Measurements from ENCODE around the gene ZEB2. TPM values are rescaled to one million over a fixed set of nuclear protein-coding genes. Genes with fewer than 3 reads are reported as not detected.

The ZEB2 gene
- total RNA-seq, 1 experiment from 2014 or later, result 1.2 TPM

- H3K23me2 ChIP-seq (ENCODE audit: insufficient read length, low read depth, low read length, poor library complexity, severe bottlenecking), result no peaks in the 10 kb centered on the region
- Mint-ChIP-seq H3K27me3 (ENCODE audit: low read depth) (peaks cover 25% of the 10 kb centered on the region), H3K27ac (no peak overlapping the region), H3K4me1 (peaks cover 42 to 53% of the 10 kb centered on the region in 2 experiments), H3K36me3 (ENCODE audit: insufficient read depth in 1 of 3, low read depth in 3 of 3) (no peaks in the 10 kb centered on the region), H3K4me3 (no peak overlapping the region), H3K9me3 (no peaks in the 10 kb centered on the region)
- H3K27ac ChIP-seq (ENCODE audit: insufficient read length, low read depth, low read length), result no peak overlapping the region
- H3K27me3 ChIP-seq (ENCODE audit: insufficient read depth, low read length), result no peaks in the 10 kb centered on the region
- H4K20me1 ChIP-seq (ENCODE audit: control insufficient read depth, insufficient read depth, insufficient read length), result no peaks in the 10 kb centered on the region
- no peak overlapping the region for H3K23ac ChIP-seq (ENCODE audit: insufficient read length, low read depth, low read length)
- H3T11ph ChIP-seq (ENCODE audit: low read length), result no peak overlapping the region
- no peak overlapping the region for H3K9ac ChIP-seq (ENCODE audit: extremely low read depth, insufficient read length, low read length)
- H3K4ac ChIP-seq (ENCODE audit: low read depth, low read length), result no peak overlapping the region
- H2BK12ac ChIP-seq (ENCODE audit: insufficient read length, low read depth, low read length), result no peak overlapping the region
- H2AK5ac ChIP-seq (ENCODE audit: insufficient read length, low read length), result no peak overlapping the region
- no CpG with 5 or more reads among the region's 5 CpGs for WGBS (ENCODE audit: extremely low coverage, insufficient read length, low lambda C conversion rate)
- no peak overlapping the region for H2BK120ac ChIP-seq (ENCODE audit: low read depth, low read length, poor library complexity, severe bottlenecking)
- DNase-seq, result no peak
- H3K79me2 ChIP-seq (ENCODE audit: insufficient read depth, low read length), result no peaks in the 10 kb centered on the region
- no peak overlapping the region for H3K14ac ChIP-seq (ENCODE audit: insufficient read depth, low read length)
- H3K56ac ChIP-seq (ENCODE audit: insufficient read length, low read depth, low read length), result no peak overlapping the region
- H3K4me2 ChIP-seq (ENCODE audit: insufficient read depth, insufficient read length, low read length), result no peak overlapping the region
- H4K5ac ChIP-seq (ENCODE audit: insufficient read length, low read depth, low read length), result no peak overlapping the region
- H3K79me1 ChIP-seq (ENCODE audit: insufficient read depth, low read depth, low read length, poor library complexity, severe bottlenecking), result no peaks in the 10 kb centered on the region
- H3K18ac ChIP-seq (ENCODE audit: insufficient read length, low read depth, low read length), result no peak overlapping the region
- H3K4me1 ChIP-seq (ENCODE audit: insufficient read depth, low read length), result peaks cover 2% of the 10 kb centered on the region; the same call in 1 of the 2 replicates
- H2BK15ac ChIP-seq (ENCODE audit: low read depth, low read length), result no peak overlapping the region
- H2BK5ac ChIP-seq (ENCODE audit: insufficient read length, low read length), result no peak overlapping the region
- TF ChIP-seq CTCF (conservative IDR thresholded peaks at IDR 0.05), result no peak
- H4K8ac ChIP-seq (replicated peaks; ENCODE audit: insufficient read length, low read depth, low read length), result no peak overlapping the region
- no peak overlapping the region for H2AFZ ChIP-seq (ENCODE audit: low read length)
- H3K9me3 ChIP-seq (ENCODE audit: control insufficient read depth, low read depth, low read length), result no peaks in the 10 kb centered on the region
- H2BK20ac ChIP-seq (ENCODE audit: low read depth, low read length, poor library complexity, severe bottlenecking), result no peak overlapping the region
- no peak overlapping the region for H4K91ac ChIP-seq (ENCODE audit: insufficient read length, low read depth, low read length)
Observed at GRCh38 chr2:144503242-144503641, 16.7 kb downstream of the ZEB2 start.

Measured in H9 (cell line).